HepG2 (cell line): ENCODE results near the gene SNCAIP. TPM values are rescaled to one million over a fixed set of nuclear protein-coding genes. Genes with fewer than 3 reads are reported as not detected.

Source experiments
- ATAC-seq: fragments of 200-7000 bp; cut with Tn5 transposase; 3 replicates; pipeline ENCODE4 v1.9.1; 2020; ENCODE audit warnings: mild to moderate bottlenecking, moderate library complexity
- BruUV-seq: library from RNA; stranded (reverse); fragments of 400-500 nt; replicated peaks from 2 replicates; lab custom pipeline; 2021; lab: Mats Ljungman, UMichigan
- CTCF ChIA-PET: fragments of 300-600 bp; formaldehyde crosslinking; extraction: SDS; loops from one replicate; lab custom pipeline; 2021; ENCODE audit warnings: low total read pairs, inconsistent platforms, low intra/inter-chr PET ratio; lab: Yijun Ruan, JAX
- POLR2A ChIA-PET: fragments of 350-600 bp; sonication (Branson Sonifier 250); formaldehyde crosslinking; loops from one replicate; lab custom pipeline; 2020; ENCODE audit warnings: antibody characterized with exemption, inconsistent platforms; lab: Yijun Ruan, JAX
- DNase-seq: peaks from one replicate; pipeline ENCODE4 v3.0.0-alpha.2; 2015; ENCODE audit warnings: low spot score
- FAIRE-seq: peaks from 3 replicates; lab custom pipeline; 2011; peaks lifted over from hg19 to GRCh38; lab: Jason Lieb, UNC
- H2AFZ ChIP-seq: one replicate; pipeline ENCODE4 v1.6.1; 2011; ENCODE audit warnings: low read length, inconsistent platforms
- H3K27ac ChIP-seq: fragments of 300-600 bp; 3 replicates; pipeline ENCODE4 v1.8.0; 2011; ENCODE audit warnings: mixed run types, mild to moderate bottlenecking, mixed read lengths, low read length, inconsistent platforms; ENCODE audit not compliant: insufficient read depth; ENCODE audit errors: extremely low read length
- H3K27me3 ChIP-seq, 2 experiments: fragments of 200-600 bp in 1 of 2; 2 replicates in 1 of 2; 3 replicates in 1 of 2; pipeline versions ENCODE4 v1.6.0 to v1.8.0; 2011; ENCODE audit warnings: low read length in 2 of 2, mild to moderate bottlenecking in 2 of 2, moderate library complexity in 2 of 2, inconsistent platforms in 1 of 2; ENCODE audit not compliant: insufficient read depth in 2 of 2, control insufficient read depth in 1 of 2
- H3K36me3 ChIP-seq, 2 experiments: fragments of 200-600 bp in 1 of 2; replicated peaks in 1 of 2; 2 replicates in 1 of 2; 3 replicates in 1 of 2; pipeline versions ENCODE4 v1.5.1 to v1.8.0; 2011; ENCODE audit warnings: low read length in 2 of 2, inconsistent platforms in 1 of 2; ENCODE audit not compliant: insufficient read depth in 2 of 2, control insufficient read depth in 1 of 2
- H3K4me1 ChIP-seq: 2 replicates; pipeline ENCODE4 v1.5.1; 2012; ENCODE audit warnings: low read length, inconsistent platforms; ENCODE audit not compliant: insufficient read depth
- H3K4me2 ChIP-seq: 2 replicates; pipeline ENCODE4 v1.6.0; 2011; ENCODE audit warnings: low read depth, low read length, inconsistent platforms
- H3K4me3 ChIP-seq, 3 experiments: fragments of 200-600 bp in 1 of 3; sonication (generic), shearing (Covaris generic) in 1 of 3; replicated peaks in 1 of 3; 2 replicates each; pipeline ENCODE4 v1.5.1; 2011 to 2016; ENCODE audit warnings: low read length in 3 of 3, inconsistent platforms in 2 of 3, low read depth in 2 of 3, mild to moderate bottlenecking in 2 of 3, control low read depth in 1 of 3, mixed read lengths in 1 of 3; ENCODE audit not compliant: insufficient read depth in 1 of 3
- H3K79me2 ChIP-seq: one replicate; pipeline ENCODE4 v1.6.1; 2011; ENCODE audit warnings: low read length, inconsistent platforms; ENCODE audit not compliant: insufficient read depth
- H3K9ac ChIP-seq: 2 replicates; pipeline ENCODE4 v1.6.0; 2011; ENCODE audit warnings: mild to moderate bottlenecking, low read depth, low read length, inconsistent platforms; ENCODE audit not compliant: insufficient read depth
- H3K9me3 ChIP-seq: 2 replicates; pipeline ENCODE4 v1.5.1; 2012; ENCODE audit warnings: mild to moderate bottlenecking, low read length
- H4K20me1 ChIP-seq: 2 replicates; pipeline ENCODE4 v1.6.0; 2011; ENCODE audit warnings: inconsistent platforms, mild to moderate bottlenecking, low read length, moderate library complexity; ENCODE audit not compliant: insufficient read depth
- BRCA1 ChIP-seq: sonication (generic); formaldehyde crosslinking; IDR thresholded peaks from 2 replicates; pipeline ENCODE4 v1.4.0; 2020; ENCODE audit warnings: missing genetic modification reagents
- MAFF ChIP-seq: IDR thresholded peaks from 2 replicates; pipeline ENCODE4 v1.6.1; 2011; ENCODE audit warnings: low read depth, low read length, improper control_type of control experiment
- MAFK ChIP-seq, 2 experiments: IDR thresholded peaks in 1 of 2; conservative IDR thresholded peaks in 1 of 2; 2 replicates each; pipeline ENCODE4 v1.6.1; 2011; ENCODE audit warnings: improper control_type of control experiment in 2 of 2, low read length in 2 of 2
- PHF5A ChIP-seq: IDR thresholded peaks from one replicate; pipeline ENCODE4 v1.6.1; 2018; ENCODE audit warnings: low read depth, missing genetic modification reagents; ENCODE audit not compliant: unreplicated experiment
- ZNF570 ChIP-seq: sonication (generic); formaldehyde crosslinking; IDR thresholded peaks from 2 replicates; pipeline ENCODE4 v1.4.0; 2020; ENCODE audit warnings: mild to moderate bottlenecking, missing genetic modification reagents, borderline replicate concordance
- WGBS: methylation state at CpG from one replicate; pipeline ENCODE4 v1.1.6; 2017; ENCODE audit warnings: low lambda C conversion rate; 5-methylcytosine and 5-hydroxymethylcytosine counted together
- in situ Hi-C: cut with HindIII; loops from 2 replicates; pipeline ENCODE4 v1.10.0; 2017; ENCODE audit warnings: low pct_unique_long_range_greater_than_20kb; ENCODE audit not compliant: extremely low pct_ligation_motif_present
- intact Hi-C: fragments of 100-400 bp; cut with micrococcal nuclease; formaldehyde crosslinking; loops from one replicate; pipeline ENCODE4 v1.10.0; 2022; ENCODE audit not compliant: unreplicated experiment
- polyA plus RNA-seq, 8 experiments: library from polyadenylated mRNA; depleted of rRNA in 3 of 8; stranded (reverse) in 7 of 8; unstranded in 1 of 8; fragments of >200 nt; fragmentation: Illumina TruSeq in 4 of 8; extraction: Trizol in 4 of 8; gene quantifications; 2 replicates each; pipeline versions ENCODE4 v1.2.1 to v1.2.3, GENCODE V29; 2011 to 2016; ENCODE audit warnings: low read depth in 4 of 8, missing spikeins in 1 of 8, mixed read lengths in 1 of 8; ENCODE audit not compliant: insufficient read depth in 1 of 8
- total RNA-seq, 5 experiments: library from RNA; depleted of rRNA; stranded (reverse); fragments of >200 nt; fragmentation: Illumina TruSeq; extraction: Trizol; gene quantifications; 2 replicates each; pipeline ENCODE4 v1.2.3, GENCODE V29; 2016; ENCODE audit warnings: low read depth in 1 of 5
- TF ChIP-seq, protein P1 (sequence below): sonication (generic); formaldehyde crosslinking; IDR thresholded peaks from 2 replicates; pipeline ENCODE4 v1.5.0; 2020; ENCODE audit warnings: mild to moderate bottlenecking, missing genetic modification reagents, borderline replicate concordance
- TF ChIP-seq, protein P2 (sequence below), 2 experiments: sonication (generic) in 1 of 2; formaldehyde crosslinking in 1 of 2; IDR thresholded peaks; 2 replicates each; pipeline versions ENCODE4 v1.4.0 to v1.6.1; 2018 to 2020; ENCODE audit warnings: missing genetic modification reagents in 2 of 2, borderline replicate concordance in 1 of 2, low read depth in 1 of 2, mild to moderate bottlenecking in 1 of 2, missing biosample characterization in 1 of 2
- TF ChIP-seq, protein P3 (sequence below): sonication (generic); formaldehyde crosslinking; IDR thresholded peaks from 2 replicates; pipeline ENCODE4 v1.5.1; 2020; ENCODE audit warnings: mild to moderate bottlenecking, missing genetic modification reagents, borderline replicate concordance

The SNCAIP gene
- total and polyA plus RNA-seq, 2 of the 13 experiments (the other 11 are each of a cell fraction or from before 2014, with no cell fraction given): not detected

DNA sequence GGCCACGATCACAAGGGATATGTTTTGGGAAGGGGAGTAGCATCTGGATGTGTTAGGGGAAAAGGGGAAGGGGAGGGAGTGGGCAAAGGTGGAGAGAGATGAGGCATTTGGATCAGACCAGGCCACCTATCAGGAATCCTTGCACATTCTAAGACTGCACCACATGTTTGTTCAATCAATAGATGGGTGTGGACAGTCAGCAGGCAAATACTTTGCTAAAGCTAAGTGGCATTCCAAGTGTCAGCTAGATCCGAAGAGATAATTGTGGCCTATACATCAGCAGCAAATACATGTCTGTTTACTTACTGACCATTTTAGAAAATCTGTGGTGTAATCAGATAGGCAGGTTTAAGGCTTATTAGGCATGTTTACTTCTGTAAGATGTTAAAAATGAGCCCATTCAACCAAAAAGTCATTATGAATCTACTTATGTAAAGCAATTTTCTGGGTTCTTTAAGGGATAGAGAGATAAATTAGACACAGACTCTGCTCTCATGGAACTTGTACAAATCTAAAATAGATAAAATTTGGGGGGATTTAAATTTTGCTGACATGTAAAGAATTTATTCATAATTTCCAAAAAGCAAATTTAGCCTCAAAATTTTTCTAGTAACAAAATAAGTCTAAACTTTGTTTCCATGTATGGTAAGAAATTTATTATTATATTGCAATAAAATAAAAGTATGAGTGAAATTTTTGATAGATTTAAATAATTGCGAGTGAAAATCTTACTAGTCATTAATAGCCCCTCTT, 107.3 kb downstream of the SNCAIP start:
- H3K36me3 ChIP-seq: no peaks in the 10 kb centered on the region
- FAIRE-seq: no peak
- WGBS: 16% methylated on average over 3 of the region's 3 CpGs
- ChIA-PET CTCF (no interaction called here), POLR2A (no interaction called here)
- H2AFZ ChIP-seq: no peak overlapping the region
- no peaks in the 10 kb centered on the region for H3K4me1 ChIP-seq
- no peak overlapping the region for H3K4me2 ChIP-seq
- no peaks in the 10 kb centered on the region for H4K20me1 ChIP-seq
- DNase-seq: no peak
- no peaks in the 10 kb centered on the region for H3K27me3 ChIP-seq
- no peak overlapping the region for H3K27ac ChIP-seq
- TF ChIP-seq BRCA1 (CRISPR knock-in tag) (no peak), MAFF (peak; percentile 38; the same call in 1 of the 2 replicates), MAFK (conservative IDR thresholded peaks at IDR 0.05 in 1 of 2, IDR thresholded peaks at IDR 0.05 in 1 of 2; ENCODE audit: low read length in 2 of 2) (peak in 1 of 2 experiments; percentile 50; a peak in 2 of 4 replicates)
- no peaks in the 10 kb centered on the region for H3K9me3 ChIP-seq
- no peak overlapping the region for H3K9ac ChIP-seq
- no TSS peak for BruUV-seq
- H3K79me2 ChIP-seq: no peaks in the 10 kb centered on the region
- no peak overlapping the region for H3K4me3 ChIP-seq
- intact Hi-C loops (loop anchor here (5.0 kb wide), 1 partner anchor 122 kb away; no protein-coding TSS in a partner anchor), in situ Hi-C loops (loop anchor here (5.0 kb wide), 1 partner anchor 227 kb away; no protein-coding TSS in a partner anchor)
- ATAC-seq: no peak

DNA sequence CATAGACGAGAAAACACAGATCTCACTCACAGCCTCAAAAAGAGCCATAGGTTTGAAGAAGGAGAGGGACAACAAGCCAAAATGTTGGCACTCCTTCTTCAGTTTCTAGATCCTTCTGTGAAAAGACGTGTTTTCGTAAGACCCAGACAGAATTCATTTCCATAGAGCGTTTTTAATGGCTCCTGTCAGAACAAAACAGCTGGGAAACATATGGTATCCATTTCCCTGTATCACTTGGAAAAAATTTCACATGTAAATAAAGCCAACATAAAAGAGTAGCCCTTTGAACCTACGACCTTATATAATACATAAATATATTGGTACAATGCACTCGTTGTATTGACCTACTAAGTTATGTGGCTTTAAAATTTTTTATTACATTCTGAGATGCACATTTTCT, 108.1 kb downstream of the SNCAIP start:
- H2AFZ ChIP-seq: no peak overlapping the region
- no peaks in the 10 kb centered on the region for H3K27me3 ChIP-seq
- no peak for ATAC-seq
- H3K4me1 ChIP-seq: no peaks in the 10 kb centered on the region
- no peak overlapping the region for H3K27ac ChIP-seq
- no peak overlapping the region for H3K9ac ChIP-seq
- no peak overlapping the region for H3K4me3 ChIP-seq
- H3K9me3 ChIP-seq: no peaks in the 10 kb centered on the region
- intact Hi-C loops (no loop called here), in situ Hi-C loops (no loop called here)
- DNase-seq: no peak
- no peak overlapping the region for H3K4me2 ChIP-seq
- CTCF ChIA-PET: no interaction called here
- FAIRE-seq: no peak
- H3K79me2 ChIP-seq: no peaks in the 10 kb centered on the region
- BruUV-seq: no TSS peak
- POLR2A ChIA-PET: no interaction called here
- H4K20me1 ChIP-seq: no peaks in the 10 kb centered on the region
- no peaks in the 10 kb centered on the region for H3K36me3 ChIP-seq
- 3% methylated on average over 6 of the region's 6 CpGs for WGBS
- no peak for TF ChIP-seq PHF5A (CRISPR knock-in tag)
- TF ChIP-seq ZNF570: no peak
- TF ChIP-seq, protein P1, sequence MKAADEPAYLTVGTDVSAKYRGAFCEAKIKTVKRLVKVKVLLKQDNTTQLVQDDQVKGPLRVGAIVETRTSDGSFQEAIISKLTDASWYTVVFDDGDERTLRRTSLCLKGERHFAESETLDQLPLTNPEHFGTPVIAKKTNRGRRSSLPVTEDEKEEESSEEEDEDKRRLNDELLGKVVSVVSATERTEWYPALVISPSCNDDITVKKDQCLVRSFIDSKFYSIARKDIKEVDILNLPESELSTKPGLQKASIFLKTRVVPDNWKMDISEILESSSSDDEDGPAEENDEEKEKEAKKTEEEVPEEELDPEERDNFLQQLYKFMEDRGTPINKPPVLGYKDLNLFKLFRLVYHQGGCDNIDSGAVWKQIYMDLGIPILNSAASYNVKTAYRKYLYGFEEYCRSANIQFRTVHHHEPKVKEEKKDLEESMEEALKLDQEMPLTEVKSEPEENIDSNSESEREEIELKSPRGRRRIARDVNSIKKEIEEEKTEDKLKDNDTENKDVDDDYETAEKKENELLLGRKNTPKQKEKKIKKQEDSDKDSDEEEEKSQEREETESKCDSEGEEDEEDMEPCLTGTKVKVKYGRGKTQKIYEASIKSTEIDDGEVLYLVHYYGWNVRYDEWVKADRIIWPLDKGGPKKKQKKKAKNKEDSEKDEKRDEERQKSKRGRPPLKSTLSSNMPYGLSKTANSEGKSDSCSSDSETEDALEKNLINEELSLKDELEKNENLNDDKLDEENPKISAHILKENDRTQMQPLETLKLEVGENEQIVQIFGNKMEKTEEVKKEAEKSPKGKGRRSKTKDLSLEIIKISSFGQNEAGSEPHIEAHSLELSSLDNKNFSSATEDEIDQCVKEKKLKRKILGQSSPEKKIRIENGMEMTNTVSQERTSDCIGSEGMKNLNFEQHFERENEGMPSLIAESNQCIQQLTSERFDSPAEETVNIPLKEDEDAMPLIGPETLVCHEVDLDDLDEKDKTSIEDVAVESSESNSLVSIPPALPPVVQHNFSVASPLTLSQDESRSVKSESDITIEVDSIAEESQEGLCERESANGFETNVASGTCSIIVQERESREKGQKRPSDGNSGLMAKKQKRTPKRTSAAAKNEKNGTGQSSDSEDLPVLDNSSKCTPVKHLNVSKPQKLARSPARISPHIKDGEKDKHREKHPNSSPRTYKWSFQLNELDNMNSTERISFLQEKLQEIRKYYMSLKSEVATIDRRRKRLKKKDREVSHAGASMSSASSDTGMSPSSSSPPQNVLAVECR: no peak
- TF ChIP-seq, protein P2, sequence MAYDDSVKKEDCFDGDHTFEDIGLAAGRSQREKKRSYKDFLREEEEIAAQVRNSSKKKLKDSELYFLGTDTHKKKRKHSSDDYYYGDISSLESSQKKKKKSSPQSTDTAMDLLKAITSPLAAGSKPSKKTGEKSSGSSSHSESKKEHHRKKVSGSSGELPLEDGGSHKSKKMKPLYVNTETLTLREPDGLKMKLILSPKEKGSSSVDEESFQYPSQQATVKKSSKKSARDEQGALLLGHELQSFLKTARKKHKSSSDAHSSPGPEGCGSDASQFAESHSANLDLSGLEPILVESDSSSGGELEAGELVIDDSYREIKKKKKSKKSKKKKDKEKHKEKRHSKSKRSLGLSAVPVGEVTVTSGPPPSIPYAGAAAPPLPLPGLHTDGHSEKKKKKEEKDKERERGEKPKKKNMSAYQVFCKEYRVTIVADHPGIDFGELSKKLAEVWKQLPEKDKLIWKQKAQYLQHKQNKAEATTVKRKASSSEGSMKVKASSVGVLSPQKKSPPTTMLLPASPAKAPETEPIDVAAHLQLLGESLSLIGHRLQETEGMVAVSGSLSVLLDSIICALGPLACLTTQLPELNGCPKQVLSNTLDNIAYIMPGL (CRISPR knock-in tag; IDR thresholded peaks at IDR 0.05; ENCODE audit: borderline replicate concordance in 1 of 2, low read depth in 1 of 2): no peak
- TF ChIP-seq, protein P3, sequence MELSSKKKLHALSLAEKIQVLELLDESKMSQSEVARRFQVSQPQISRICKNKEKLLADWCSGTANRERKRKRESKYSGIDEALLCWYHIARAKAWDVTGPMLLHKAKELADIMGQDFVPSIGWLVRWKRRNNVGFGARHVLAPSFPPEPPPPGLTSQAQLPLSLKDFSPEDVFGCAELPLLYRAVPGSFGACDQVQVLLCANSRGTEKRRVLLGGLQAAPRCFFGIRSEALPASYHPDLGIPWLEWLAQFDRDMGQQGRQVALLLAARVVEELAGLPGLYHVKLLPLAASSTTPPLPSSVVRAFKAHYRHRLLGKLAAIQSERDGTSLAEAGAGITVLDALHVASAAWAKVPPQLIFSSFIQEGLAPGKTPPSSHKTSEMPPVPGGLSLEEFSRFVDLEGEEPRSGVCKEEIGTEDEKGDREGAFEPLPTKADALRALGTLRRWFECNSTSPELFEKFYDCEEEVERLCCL: no peak
